C4-2B (cell line): Measurements from ENCODE around the gene MYL7.

Experiments
- H3K27ac ChIP-seq: fragments of 450-650 bp; 2 replicates; pipeline ENCODE4 v1.5.1; 2017
- CTCF ChIP-seq: fragments of 450-650 bp; conservative IDR thresholded peaks from 2 replicates; pipeline ENCODE4 v1.5.1; 2017; ENCODE audit warnings: mild to moderate bottlenecking
- ZFX ChIP-seq: fragments of 450-650 bp; IDR thresholded peaks from 2 replicates; pipeline ENCODE4 v1.6.1; 2017

MYL7 gene

GRCh38 chr7:44157116-44158080 lies 16.3 kb upstream of the MYL7 start:
- TF ChIP-seq ZFX (no peak), CTCF (no peak)
- H3K27ac ChIP-seq = no peak overlapping the region

DNA sequence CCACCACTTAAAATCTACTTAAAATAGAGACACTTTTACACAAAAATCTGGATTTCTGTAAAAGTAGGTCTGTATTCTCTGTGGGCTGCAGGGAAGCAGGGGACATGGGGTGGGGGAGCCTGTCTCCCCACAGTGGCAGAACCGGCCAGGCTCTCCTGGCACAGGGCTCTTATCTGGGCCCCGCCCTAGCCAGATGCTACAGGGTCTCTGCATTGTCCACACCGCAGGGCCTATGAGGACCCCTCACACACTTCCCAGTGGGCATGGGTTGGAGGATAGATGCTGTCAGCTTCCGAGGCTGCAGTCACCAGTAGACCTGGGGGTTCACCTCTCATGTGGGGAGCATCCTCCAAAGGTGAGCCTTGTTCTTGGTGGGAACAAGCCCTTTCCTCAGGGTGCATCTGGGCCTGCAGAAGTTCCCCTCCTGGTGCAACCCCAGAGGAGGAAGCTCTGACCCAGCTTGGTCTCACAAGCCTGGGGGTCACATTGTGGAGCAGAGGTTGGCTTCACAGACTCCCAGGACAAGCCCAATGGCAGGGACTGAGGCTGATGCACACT lies 15.4 kb upstream of the MYL7 start:
- no peak overlapping the region for H3K27ac ChIP-seq
- TF ChIP-seq CTCF (no peak), ZFX (no peak)

- H3K27ac ChIP-seq = no peak overlapping the region
- no peak for TF ChIP-seq CTCF
- TF ChIP-seq ZFX = no peak
These were observed 14.4 kb upstream of the MYL7 start for GRCh38 chr7:44155191-44156185.

DNA sequence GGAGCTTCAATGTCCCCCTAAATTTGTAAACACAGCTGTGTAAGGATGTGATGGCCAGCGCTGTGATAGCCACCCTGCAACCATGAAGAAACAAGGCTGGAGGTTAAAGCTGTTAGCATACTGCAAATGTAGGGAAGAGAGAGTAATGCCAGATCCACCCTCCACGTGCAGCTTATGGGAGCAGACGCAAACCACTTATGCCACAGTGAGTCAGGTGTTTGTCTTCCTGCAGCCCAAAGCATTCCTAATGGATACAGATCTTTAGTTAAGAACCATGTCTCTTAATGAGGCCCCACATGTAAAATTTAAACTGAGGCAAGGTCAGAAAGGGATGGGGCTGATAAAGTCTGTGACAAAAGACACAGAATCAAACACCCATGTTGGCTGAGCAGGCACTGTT lies 13.6 kb upstream of the MYL7 start:
- TF ChIP-seq CTCF (no peak), ZFX (no peak)
- no peak overlapping the region for H3K27ac ChIP-seq

DNA sequence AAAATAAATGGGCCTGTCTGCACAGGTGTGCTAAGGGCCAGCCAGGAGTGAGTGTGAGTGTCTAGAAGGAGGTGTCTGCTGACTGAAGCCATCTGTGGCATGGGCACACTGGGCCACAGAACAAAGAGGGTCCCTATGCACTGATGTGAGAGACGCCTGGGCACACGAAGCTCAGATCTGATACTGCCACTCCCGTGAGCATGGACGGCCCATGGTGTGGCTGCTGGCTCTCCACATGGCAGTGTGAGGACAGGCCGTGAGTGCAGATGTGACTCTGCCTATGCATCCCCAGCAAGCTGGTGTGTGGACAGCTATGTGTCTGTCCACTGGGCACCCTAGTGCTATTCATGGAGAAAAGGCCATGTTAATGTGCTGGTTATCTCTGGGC lies 12.8 kb upstream of the MYL7 start:
- H3K27ac ChIP-seq = no peak overlapping the region
- no peak for TF ChIP-seq ZFX
- no peak for TF ChIP-seq CTCF

GRCh38 chr7:44152971-44153947 lies 12.1 kb upstream of the MYL7 start:
- TF ChIP-seq ZFX (no peak), CTCF (no peak)
- no peak overlapping the region for H3K27ac ChIP-seq
